HepG2 (cell line): ENCODE data around the gene ATP9B. TPM values are rescaled to one million over a fixed set of nuclear protein-coding genes. Genes with fewer than 3 reads are reported as not detected.

Experiments
- ATAC-seq: fragments of 200-7000 bp; cut with Tn5 transposase; 3 replicates; pipeline ENCODE4 v1.9.1; 2020; ENCODE audit warnings: mild to moderate bottlenecking, moderate library complexity
- BruUV-seq: library from RNA; stranded (reverse); fragments of 400-500 nt; replicated peaks from 2 replicates; lab custom pipeline; 2021; lab: Mats Ljungman, UMichigan
- CTCF ChIA-PET: fragments of 300-600 bp; formaldehyde crosslinking; extraction: SDS; loops from one replicate; lab custom pipeline; 2021; ENCODE audit warnings: low total read pairs, inconsistent platforms, low intra/inter-chr PET ratio; lab: Yijun Ruan, JAX
- POLR2A ChIA-PET: fragments of 350-600 bp; sonication (Branson Sonifier 250); formaldehyde crosslinking; loops from one replicate; lab custom pipeline; 2020; ENCODE audit warnings: antibody characterized with exemption, inconsistent platforms; lab: Yijun Ruan, JAX
- DNase-seq: peaks from one replicate; pipeline ENCODE4 v3.0.0-alpha.2; 2015; ENCODE audit warnings: low spot score
- FAIRE-seq: peaks from 3 replicates; lab custom pipeline; 2011; peaks lifted over from hg19 to GRCh38; lab: Jason Lieb, UNC
- H2AFZ ChIP-seq: one replicate; pipeline ENCODE4 v1.6.1; 2011; ENCODE audit warnings: low read length, inconsistent platforms
- H3K27ac ChIP-seq: fragments of 300-600 bp; 3 replicates; pipeline ENCODE4 v1.8.0; 2011; ENCODE audit warnings: mixed run types, mild to moderate bottlenecking, mixed read lengths, low read length, inconsistent platforms; ENCODE audit not compliant: insufficient read depth; ENCODE audit errors: extremely low read length
- H3K27me3 ChIP-seq, 2 experiments: fragments of 200-600 bp in 1 of 2; 2 replicates in 1 of 2; 3 replicates in 1 of 2; pipeline versions ENCODE4 v1.6.0 to v1.8.0; 2011; ENCODE audit warnings: low read length in 2 of 2, mild to moderate bottlenecking in 2 of 2, moderate library complexity in 2 of 2, inconsistent platforms in 1 of 2; ENCODE audit not compliant: insufficient read depth in 2 of 2, control insufficient read depth in 1 of 2
- H3K36me3 ChIP-seq, 2 experiments: fragments of 200-600 bp in 1 of 2; replicated peaks in 1 of 2; 2 replicates in 1 of 2; 3 replicates in 1 of 2; pipeline versions ENCODE4 v1.5.1 to v1.8.0; 2011; ENCODE audit warnings: low read length in 2 of 2, inconsistent platforms in 1 of 2; ENCODE audit not compliant: insufficient read depth in 2 of 2, control insufficient read depth in 1 of 2
- H3K4me1 ChIP-seq: 2 replicates; pipeline ENCODE4 v1.5.1; 2012; ENCODE audit warnings: low read length, inconsistent platforms; ENCODE audit not compliant: insufficient read depth
- H3K4me2 ChIP-seq: 2 replicates; pipeline ENCODE4 v1.6.0; 2011; ENCODE audit warnings: low read depth, low read length, inconsistent platforms
- H3K4me3 ChIP-seq, 3 experiments: fragments of 200-600 bp in 1 of 3; sonication (generic), shearing (Covaris generic) in 1 of 3; replicated peaks in 1 of 3; 2 replicates each; pipeline ENCODE4 v1.5.1; 2011 to 2016; ENCODE audit warnings: low read length in 3 of 3, inconsistent platforms in 2 of 3, low read depth in 2 of 3, mild to moderate bottlenecking in 2 of 3, control low read depth in 1 of 3, mixed read lengths in 1 of 3; ENCODE audit not compliant: insufficient read depth in 1 of 3
- H3K79me2 ChIP-seq: one replicate; pipeline ENCODE4 v1.6.1; 2011; ENCODE audit warnings: low read length, inconsistent platforms; ENCODE audit not compliant: insufficient read depth
- H3K9ac ChIP-seq: 2 replicates; pipeline ENCODE4 v1.6.0; 2011; ENCODE audit warnings: mild to moderate bottlenecking, low read depth, low read length, inconsistent platforms; ENCODE audit not compliant: insufficient read depth
- H3K9me3 ChIP-seq: 2 replicates; pipeline ENCODE4 v1.5.1; 2012; ENCODE audit warnings: mild to moderate bottlenecking, low read length
- H4K20me1 ChIP-seq: 2 replicates; pipeline ENCODE4 v1.6.0; 2011; ENCODE audit warnings: inconsistent platforms, mild to moderate bottlenecking, low read length, moderate library complexity; ENCODE audit not compliant: insufficient read depth
- AGO2 ChIP-seq: fragments of 200-400 bp; formaldehyde crosslinking; optimal IDR thresholded peaks from 2 replicates; pipeline ENCODE3; 2017; ENCODE audit warnings: mild to moderate bottlenecking, low read depth, low read length, moderate library complexity
- CTCF ChIP-seq: sonication (generic); formaldehyde crosslinking; IDR thresholded peaks from 2 replicates; pipeline ENCODE4 v1.5.0; 2020; ENCODE audit warnings: mild to moderate bottlenecking, missing genetic modification reagents, moderate library complexity
- MED1 ChIP-seq: sonication (generic); formaldehyde crosslinking; IDR thresholded peaks from 2 replicates; pipeline ENCODE4 v1.4.0; 2020; ENCODE audit warnings: missing genetic modification reagents
- STAG1 ChIP-seq: sonication (generic); formaldehyde crosslinking; IDR thresholded peaks from 2 replicates; pipeline ENCODE4 v1.4.0; 2020; ENCODE audit warnings: missing genetic modification reagents
- ZBTB38 ChIP-seq: sonication (generic); formaldehyde crosslinking; IDR thresholded peaks from 2 replicates; pipeline ENCODE4 v1.5.1; 2020; ENCODE audit warnings: mild to moderate bottlenecking, missing genetic modification reagents
- ZFP37 ChIP-seq: sonication (generic); formaldehyde crosslinking; IDR thresholded peaks from 2 replicates; pipeline ENCODE4 v1.4.0; 2020; ENCODE audit warnings: missing genetic modification reagents, borderline replicate concordance
- ZNF280D ChIP-seq: sonication (generic); formaldehyde crosslinking; IDR thresholded peaks from 2 replicates; pipeline ENCODE4 v1.5.1; 2020; ENCODE audit warnings: mild to moderate bottlenecking, missing genetic modification reagents
- ZNF451 ChIP-seq: sonication (generic); formaldehyde crosslinking; IDR thresholded peaks from 2 replicates; pipeline ENCODE4 v1.5.0; 2020; ENCODE audit warnings: mild to moderate bottlenecking, missing genetic modification reagents
- ZNF543 ChIP-seq: sonication (generic); formaldehyde crosslinking; IDR thresholded peaks from 2 replicates; pipeline ENCODE4 v1.4.0; 2020; ENCODE audit warnings: mild to moderate bottlenecking, missing genetic modification reagents
- ZNF563 ChIP-seq: sonication (generic); formaldehyde crosslinking; IDR thresholded peaks from 2 replicates; pipeline ENCODE4 v1.8.0; 2022; ENCODE audit warnings: mild to moderate bottlenecking, moderate library complexity, missing genetic modification reagents
- ZNF782 ChIP-seq: sonication (generic); formaldehyde crosslinking; IDR thresholded peaks from 2 replicates; pipeline ENCODE4 v1.4.0; 2020; ENCODE audit warnings: missing genetic modification reagents, mild to moderate bottlenecking, borderline replicate concordance
- WGBS: methylation state at CpG from one replicate; pipeline ENCODE4 v1.1.6; 2017; ENCODE audit warnings: low lambda C conversion rate; 5-methylcytosine and 5-hydroxymethylcytosine counted together
- in situ Hi-C: cut with HindIII; loops from 2 replicates; pipeline ENCODE4 v1.10.0; 2017; ENCODE audit warnings: low pct_unique_long_range_greater_than_20kb; ENCODE audit not compliant: extremely low pct_ligation_motif_present
- intact Hi-C: fragments of 100-400 bp; cut with micrococcal nuclease; formaldehyde crosslinking; loops from one replicate; pipeline ENCODE4 v1.10.0; 2022; ENCODE audit not compliant: unreplicated experiment
- polyA plus RNA-seq, 8 experiments: library from polyadenylated mRNA; depleted of rRNA in 3 of 8; stranded (reverse) in 7 of 8; unstranded in 1 of 8; fragments of >200 nt; fragmentation: Illumina TruSeq in 4 of 8; extraction: Trizol in 4 of 8; gene quantifications; 2 replicates each; pipeline versions ENCODE4 v1.2.1 to v1.2.3, GENCODE V29; 2011 to 2016; ENCODE audit warnings: low read depth in 4 of 8, missing spikeins in 1 of 8, mixed read lengths in 1 of 8; ENCODE audit not compliant: insufficient read depth in 1 of 8
- total RNA-seq, 5 experiments: library from RNA; depleted of rRNA; stranded (reverse); fragments of >200 nt; fragmentation: Illumina TruSeq; extraction: Trizol; gene quantifications; 2 replicates each; pipeline ENCODE4 v1.2.3, GENCODE V29; 2016; ENCODE audit warnings: low read depth in 1 of 5
- TF ChIP-seq, protein P1 (sequence below): IDR thresholded peaks from 2 replicates; pipeline ENCODE4 v1.6.1; 2012; ENCODE audit warnings: low read length, improper control_type of control experiment
- TF ChIP-seq, protein P2 (sequence below): sonication (generic); formaldehyde crosslinking; IDR thresholded peaks from 2 replicates; pipeline ENCODE4 v1.4.0; 2020; ENCODE audit warnings: missing genetic modification reagents

ATP9B gene
- total and polyA plus RNA-seq, 2 of the 13 experiments (the other 11 are each of a cell fraction or from before 2014, with no cell fraction given), result 10.8 to 11.3 TPM

DNA sequence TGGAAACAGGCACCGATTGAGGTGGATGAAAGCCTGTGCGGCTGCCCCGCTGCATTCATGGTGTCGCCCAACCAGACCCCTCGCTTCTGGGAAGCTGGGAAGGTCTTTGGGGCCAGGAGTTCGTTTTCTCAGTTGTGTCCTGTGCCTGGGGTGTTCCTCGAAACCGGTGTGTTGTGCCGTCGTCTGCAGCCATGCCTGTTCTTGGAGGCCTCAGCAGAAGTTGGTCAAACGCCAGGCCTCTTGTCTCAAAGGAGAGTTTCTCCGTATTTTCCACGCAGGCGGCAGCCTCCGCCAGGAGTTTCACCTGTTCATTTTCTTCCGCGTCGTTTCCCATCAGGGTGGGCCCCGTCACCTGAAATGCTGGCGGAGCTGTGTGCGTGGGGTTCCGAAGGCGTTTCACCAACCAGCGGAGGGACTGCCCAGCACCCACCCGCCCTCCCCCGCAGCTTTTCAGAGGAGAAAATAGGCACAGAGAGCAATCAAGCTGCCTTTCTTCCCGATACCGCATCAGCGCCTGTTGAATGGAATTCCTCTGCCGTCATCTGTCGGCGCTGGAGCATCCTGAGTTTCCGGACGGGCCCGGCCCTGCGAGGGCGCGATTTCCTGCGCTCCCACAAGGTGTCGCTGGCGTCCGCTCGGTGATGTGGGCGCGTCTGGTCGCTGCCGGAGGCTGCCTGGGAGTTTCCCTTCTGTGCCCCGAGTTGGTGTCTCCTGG lies 309.5 kb downstream of the ATP9B start:
- Histone ChIP-seq H3K9ac (no peak overlapping the region), H3K4me2 (no peak overlapping the region), H3K79me2 (no peaks in the 10 kb centered on the region), H2AFZ (no peak overlapping the region), H3K36me3 (no peaks in the 10 kb centered on the region; a peak in 1 of 5 replicates), H3K9me3 (no peaks in the 10 kb centered on the region), H3K27ac (no peak overlapping the region), H4K20me1 (peaks cover 3% of the 10 kb centered on the region; the same call in 1 of the 2 replicates), H3K4me3 (no peak overlapping the region), H3K4me1 (no peaks in the 10 kb centered on the region), H3K27me3 (peaks cover 0 to 7% of the 10 kb centered on the region in 2 experiments; a peak in 2 of 5 replicates)
- WGBS, result 94% methylated on average over 48 of the region's 48 CpGs
- no peak for DNase-seq
- in situ Hi-C loops (loop anchor here (5.0 kb wide), 1 partner anchor 264 kb away; no protein-coding TSS in a partner anchor), intact Hi-C loops (no loop called here)
- FAIRE-seq, result no peak
- POLR2A ChIA-PET, result no interaction called here
- CTCF ChIA-PET, result interaction anchor here (1.1 to 1.4 kb wide), 2 partner anchors 148 to 150 kb away, joined by 3 to 4 read pairs; no protein-coding TSS in a partner anchor
- no peak for ATAC-seq
- no TSS peak for BruUV-seq
- TF ChIP-seq, protein P1, sequence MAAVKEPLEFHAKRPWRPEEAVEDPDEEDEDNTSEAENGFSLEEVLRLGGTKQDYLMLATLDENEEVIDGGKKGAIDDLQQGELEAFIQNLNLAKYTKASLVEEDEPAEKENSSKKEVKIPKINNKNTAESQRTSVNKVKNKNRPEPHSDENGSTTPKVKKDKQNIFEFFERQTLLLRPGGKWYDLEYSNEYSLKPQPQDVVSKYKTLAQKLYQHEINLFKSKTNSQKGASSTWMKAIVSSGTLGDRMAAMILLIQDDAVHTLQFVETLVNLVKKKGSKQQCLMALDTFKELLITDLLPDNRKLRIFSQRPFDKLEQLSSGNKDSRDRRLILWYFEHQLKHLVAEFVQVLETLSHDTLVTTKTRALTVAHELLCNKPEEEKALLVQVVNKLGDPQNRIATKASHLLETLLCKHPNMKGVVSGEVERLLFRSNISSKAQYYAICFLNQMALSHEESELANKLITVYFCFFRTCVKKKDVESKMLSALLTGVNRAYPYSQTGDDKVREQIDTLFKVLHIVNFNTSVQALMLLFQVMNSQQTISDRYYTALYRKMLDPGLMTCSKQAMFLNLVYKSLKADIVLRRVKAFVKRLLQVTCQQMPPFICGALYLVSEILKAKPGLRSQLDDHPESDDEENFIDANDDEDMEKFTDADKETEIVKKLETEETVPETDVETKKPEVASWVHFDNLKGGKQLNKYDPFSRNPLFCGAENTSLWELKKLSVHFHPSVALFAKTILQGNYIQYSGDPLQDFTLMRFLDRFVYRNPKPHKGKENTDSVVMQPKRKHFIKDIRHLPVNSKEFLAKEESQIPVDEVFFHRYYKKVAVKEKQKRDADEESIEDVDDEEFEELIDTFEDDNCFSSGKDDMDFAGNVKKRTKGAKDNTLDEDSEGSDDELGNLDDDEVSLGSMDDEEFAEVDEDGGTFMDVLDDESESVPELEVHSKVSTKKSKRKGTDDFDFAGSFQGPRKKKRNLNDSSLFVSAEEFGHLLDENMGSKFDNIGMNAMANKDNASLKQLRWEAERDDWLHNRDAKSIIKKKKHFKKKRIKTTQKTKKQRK, result no peak
- TF ChIP-seq ZFP37 (CRISPR knock-in tag), result no peak
- TF ChIP-seq MED1, result no peak
- peak; percentile 35 for TF ChIP-seq AGO2
- TF ChIP-seq, protein P2, sequence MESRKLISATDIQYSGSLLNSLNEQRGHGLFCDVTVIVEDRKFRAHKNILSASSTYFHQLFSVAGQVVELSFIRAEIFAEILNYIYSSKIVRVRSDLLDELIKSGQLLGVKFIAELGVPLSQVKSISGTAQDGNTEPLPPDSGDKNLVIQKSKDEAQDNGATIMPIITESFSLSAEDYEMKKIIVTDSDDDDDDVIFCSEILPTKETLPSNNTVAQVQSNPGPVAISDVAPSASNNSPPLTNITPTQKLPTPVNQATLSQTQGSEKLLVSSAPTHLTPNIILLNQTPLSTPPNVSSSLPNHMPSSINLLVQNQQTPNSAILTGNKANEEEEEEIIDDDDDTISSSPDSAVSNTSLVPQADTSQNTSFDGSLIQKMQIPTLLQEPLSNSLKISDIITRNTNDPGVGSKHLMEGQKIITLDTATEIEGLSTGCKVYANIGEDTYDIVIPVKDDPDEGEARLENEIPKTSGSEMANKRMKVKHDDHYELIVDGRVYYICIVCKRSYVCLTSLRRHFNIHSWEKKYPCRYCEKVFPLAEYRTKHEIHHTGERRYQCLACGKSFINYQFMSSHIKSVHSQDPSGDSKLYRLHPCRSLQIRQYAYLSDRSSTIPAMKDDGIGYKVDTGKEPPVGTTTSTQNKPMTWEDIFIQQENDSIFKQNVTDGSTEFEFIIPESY (CRISPR knock-in tag), result peak; percentile 98
- no peak for TF ChIP-seq ZNF782
- peak; percentile 43 for TF ChIP-seq STAG1
- no peak for TF ChIP-seq ZNF543 (CRISPR knock-in tag)
- TF ChIP-seq ZNF563 (CRISPR knock-in tag), result no peak
- no peak for TF ChIP-seq ZNF280D (CRISPR knock-in tag)
- 0 out of 2 replicates have a peak, but pooled peaks have one; percentile 15 for TF ChIP-seq ZBTB38 (CRISPR knock-in tag)
- TF ChIP-seq ZNF451 (CRISPR knock-in tag), result no peak
- TF ChIP-seq CTCF (CRISPR knock-in tag), result peak; percentile 52
